Mesenchymal stem cell (in vitro differentiated cells and primary cell): ENCODE measurements around the gene KRTAP10-2.

Experiments used
- DNase-seq: peaks from one replicate; pipeline ENCODE4 v3.0.0-alpha.2; 2013
- H2AFZ ChIP-seq: one replicate; pipeline ENCODE4 v1.6.1; 2013; ENCODE audit warnings: low read depth, mild to moderate bottlenecking, control low read depth, inconsistent platforms, low read length, moderate library complexity
- H2AK5ac ChIP-seq: 2 replicates; pipeline ENCODE4 v1.6.1; 2013; ENCODE audit warnings: low read length, moderate library complexity, mild to moderate bottlenecking, inconsistent platforms; ENCODE audit not compliant: severe bottlenecking
- H2BK120ac ChIP-seq: one replicate; pipeline ENCODE4 v1.6.1; 2013; ENCODE audit warnings: low read depth, mild to moderate bottlenecking, inconsistent platforms, low read length, moderate library complexity
- H2BK12ac ChIP-seq, 2 experiments: one replicate each; pipeline ENCODE4 v1.6.1; 2013; ENCODE audit warnings: inconsistent platforms in 2 of 2, low read length in 2 of 2, mild to moderate bottlenecking in 2 of 2, moderate library complexity in 2 of 2, control low read depth in 1 of 2
- H2BK15ac ChIP-seq: one replicate; pipeline ENCODE4 v1.6.1; 2013; ENCODE audit warnings: mild to moderate bottlenecking, low read depth, inconsistent platforms; ENCODE audit not compliant: poor library complexity, severe bottlenecking
- H2BK5ac ChIP-seq: 2 replicates; pipeline ENCODE4 v1.6.1; 2013; ENCODE audit warnings: low read depth, mild to moderate bottlenecking, low read length, control low read depth, inconsistent platforms; ENCODE audit not compliant: poor library complexity, severe bottlenecking
- H3K14ac ChIP-seq, 2 experiments: one replicate each; pipeline ENCODE4 v1.6.1; 2013; ENCODE audit warnings: inconsistent platforms in 2 of 2, low read length in 2 of 2, control low read depth in 1 of 2, mild to moderate bottlenecking in 1 of 2, moderate library complexity in 1 of 2
- H3K18ac ChIP-seq, 2 experiments: one replicate each; pipeline ENCODE4 v1.6.1; 2013; ENCODE audit warnings: inconsistent platforms in 2 of 2, low read length in 2 of 2, control low read depth in 1 of 2, low read depth in 1 of 2, mild to moderate bottlenecking in 1 of 2
- H3K23ac ChIP-seq, 2 experiments: one replicate each; pipeline ENCODE4 v1.6.1; 2013; ENCODE audit warnings: inconsistent platforms in 2 of 2, low read length in 2 of 2, mild to moderate bottlenecking in 2 of 2, moderate library complexity in 2 of 2, control low read depth in 1 of 2
- H3K27ac ChIP-seq: 2 replicates; pipeline ENCODE4 v1.5.1; 2013; ENCODE audit warnings: mild to moderate bottlenecking, moderate library complexity, low read length, control low read depth, inconsistent platforms; ENCODE audit not compliant: poor library complexity, severe bottlenecking
- H3K27me3 ChIP-seq, 2 experiments: 2 replicates each; pipeline versions ENCODE4 v1.6.1 to v1.7.0; 2013; ENCODE audit warnings: low read length in 2 of 2, mild to moderate bottlenecking in 2 of 2, moderate library complexity in 2 of 2, control low read depth in 1 of 2, inconsistent platforms in 1 of 2; ENCODE audit not compliant: control insufficient read depth in 1 of 2, insufficient read depth in 1 of 2
- H3K36me3 ChIP-seq, 2 experiments: 2 replicates each; pipeline versions ENCODE4 v1.6.1 to v1.7.0; 2013; ENCODE audit warnings: low read length in 2 of 2, control low read depth in 1 of 2, inconsistent platforms in 1 of 2, low read depth in 1 of 2, mild to moderate bottlenecking in 1 of 2; ENCODE audit not compliant: insufficient read depth in 2 of 2, control insufficient read depth in 1 of 2
- H3K4ac ChIP-seq, 2 experiments: one replicate each; pipeline ENCODE4 v1.6.1; 2013; ENCODE audit warnings: inconsistent platforms in 2 of 2, low read length in 2 of 2, mild to moderate bottlenecking in 2 of 2, moderate library complexity in 2 of 2, control low read depth in 1 of 2, low read depth in 1 of 2
- H3K4me1 ChIP-seq: 2 replicates; pipeline ENCODE4 v1.6.1; 2013; ENCODE audit warnings: low read depth, low read length, control low read depth; ENCODE audit not compliant: control insufficient read depth, insufficient read depth
- H3K4me2 ChIP-seq: 2 replicates; pipeline ENCODE4 v1.6.1; 2013; ENCODE audit warnings: low read length, mild to moderate bottlenecking, inconsistent platforms; ENCODE audit not compliant: poor library complexity, severe bottlenecking
- H3K4me3 ChIP-seq, 2 experiments: 2 replicates each; pipeline versions ENCODE4 v1.5.1 to v1.7.0; 2013; ENCODE audit warnings: low read length in 2 of 2, mild to moderate bottlenecking in 2 of 2, control low read depth in 1 of 2, low read depth in 1 of 2; ENCODE audit not compliant: insufficient read depth in 1 of 2
- H3K79me1 ChIP-seq: replicated peaks from 2 replicates; pipeline ENCODE4 v1.6.1; 2013; ENCODE audit warnings: mild to moderate bottlenecking, control low read depth, low read length, inconsistent platforms; ENCODE audit not compliant: poor library complexity, severe bottlenecking
- H3K9ac ChIP-seq: 2 replicates; pipeline ENCODE4 v1.7.0; 2013; ENCODE audit warnings: mild to moderate bottlenecking, low read length, moderate library complexity
- H3K9me3 ChIP-seq: 2 replicates; pipeline ENCODE4 v1.7.0; 2013; ENCODE audit warnings: mild to moderate bottlenecking, low read length; ENCODE audit not compliant: control insufficient read depth
- H4K8ac ChIP-seq: one replicate; pipeline ENCODE4 v1.6.1; 2013; ENCODE audit warnings: inconsistent platforms, mild to moderate bottlenecking, low read length, moderate library complexity
- H4K91ac ChIP-seq: one replicate; pipeline ENCODE4 v1.6.1; 2013; ENCODE audit warnings: mild to moderate bottlenecking, low read length, inconsistent platforms
- WGBS: methylation state at CpG from one replicate; pipeline ENCODE4 v1.1.7; 2013; ENCODE audit warnings: mixed read lengths; 5-methylcytosine and 5-hydroxymethylcytosine counted together

The KRTAP10-2 gene

GRCh38 chr21:44599264-44600029 is 48.1 kb upstream of the KRTAP10-2 start:
- H4K91ac ChIP-seq: no peak overlapping the region
- H3K4me3 ChIP-seq: no peak overlapping the region
- H3K18ac ChIP-seq: no peak overlapping the region
- H3K27me3 ChIP-seq: peaks cover 5 to 32% of the 10 kb centered on the region in 2 experiments
- H3K14ac ChIP-seq: no peak overlapping the region
- H2AFZ ChIP-seq: no peak overlapping the region
- H2BK120ac ChIP-seq: no peak overlapping the region
- no peaks in the 10 kb centered on the region for H3K36me3 ChIP-seq
- H4K8ac ChIP-seq: no peak overlapping the region
- no peaks in the 10 kb centered on the region for H3K79me1 ChIP-seq
- no peak overlapping the region for H3K4me2 ChIP-seq
- H3K27ac ChIP-seq: no peak overlapping the region
- H3K9me3 ChIP-seq: peaks cover 3% of the 10 kb centered on the region
- no peak overlapping the region for H2BK15ac ChIP-seq
- H2BK12ac ChIP-seq: no peak overlapping the region
- WGBS: 92% methylated on average over 8 of the region's 8 CpGs
- H2AK5ac ChIP-seq: no peak overlapping the region
- no peak overlapping the region for H3K4ac ChIP-seq
- H3K4me1 ChIP-seq: no peaks in the 10 kb centered on the region
- no peak for DNase-seq
- no peak overlapping the region for H2BK5ac ChIP-seq
- no peak overlapping the region for H3K9ac ChIP-seq
- no peak overlapping the region for H3K23ac ChIP-seq

DNA sequence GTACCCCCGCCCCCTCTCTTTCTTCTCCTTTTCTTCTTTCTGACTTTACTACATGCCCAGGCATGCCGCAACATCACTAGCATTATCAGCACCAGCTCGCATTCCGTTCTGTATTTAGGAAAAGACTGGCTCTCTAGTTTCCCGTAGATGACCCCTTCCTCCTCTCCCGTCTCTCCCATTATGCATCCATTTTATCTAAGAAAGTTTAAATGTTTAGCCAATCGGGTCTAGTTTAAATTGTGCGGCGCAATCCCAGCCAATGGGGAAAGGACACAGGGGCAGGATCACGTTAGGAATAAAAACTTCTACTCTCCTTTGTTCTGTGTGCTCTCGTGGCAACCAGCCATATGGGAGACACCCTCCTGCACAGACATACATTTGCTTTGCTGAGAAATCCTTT is 46.8 kb upstream of the KRTAP10-2 start:
- Histone ChIP-seq H3K4me2 (no peak overlapping the region), H2BK120ac (no peak overlapping the region), H4K91ac (no peak overlapping the region), H3K23ac (no peak overlapping the region), H3K18ac (no peak overlapping the region), H3K27ac (no peak overlapping the region), H3K14ac (no peak overlapping the region), H3K36me3 (no peaks in the 10 kb centered on the region), H3K4me3 (no peak overlapping the region), H3K79me1 (no peaks in the 10 kb centered on the region), H2BK15ac (no peak overlapping the region), H2AFZ (no peak overlapping the region), H4K8ac (no peak overlapping the region), H3K4me1 (no peaks in the 10 kb centered on the region), H3K27me3 (peaks cover 19 to 44% of the 10 kb centered on the region in 2 experiments), H3K9me3 (peaks cover 3% of the 10 kb centered on the region), H2BK5ac (no peak overlapping the region), H3K9ac (no peak overlapping the region), H2BK12ac (no peak overlapping the region), H2AK5ac (no peak overlapping the region), H3K4ac (no peak overlapping the region)
- no peak for DNase-seq
- 63% methylated on average over 11 of the region's 11 CpGs for WGBS

DNA sequence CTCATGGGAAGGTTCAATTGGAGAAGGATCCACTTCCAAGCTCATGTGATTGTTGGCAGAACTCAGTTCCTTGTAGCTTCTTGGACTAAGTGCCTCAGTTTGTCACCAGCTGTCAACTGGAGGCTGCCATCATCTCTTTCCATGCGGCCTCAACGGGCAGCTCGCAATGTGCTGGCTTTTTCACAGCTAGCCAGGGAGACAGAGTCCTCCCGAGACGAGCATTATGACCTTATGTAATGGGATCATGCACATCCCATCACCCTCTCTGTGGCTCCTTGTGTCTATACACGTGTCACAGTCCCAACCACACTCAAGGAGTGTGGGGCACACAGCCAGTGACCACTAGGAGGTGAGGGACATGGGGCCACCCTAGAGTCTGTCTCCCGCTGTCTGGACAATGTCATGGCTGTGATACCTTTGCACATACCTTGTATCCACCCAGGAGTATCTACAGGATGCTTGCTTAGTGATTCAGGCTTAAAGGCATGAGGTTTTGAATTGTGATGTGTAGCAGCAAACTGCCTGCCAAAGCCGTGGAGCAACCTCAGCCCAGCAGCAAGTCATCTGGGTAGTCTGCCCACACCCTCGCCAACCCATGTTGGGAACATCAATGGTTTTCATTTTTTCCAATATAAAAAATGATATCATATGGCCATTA is 44.9 kb upstream of the KRTAP10-2 start:
- Histone ChIP-seq H3K4ac (no peak overlapping the region), H3K4me3 (no peak overlapping the region), H2AFZ (no peak overlapping the region), H3K9me3 (peaks cover 3% of the 10 kb centered on the region), H2BK15ac (no peak overlapping the region), H3K36me3 (no peaks in the 10 kb centered on the region), H3K9ac (no peak overlapping the region), H4K91ac (no peak overlapping the region), H2AK5ac (no peak overlapping the region), H2BK120ac (no peak overlapping the region), H4K8ac (no peak overlapping the region), H2BK12ac (no peak overlapping the region), H3K79me1 (no peaks in the 10 kb centered on the region), H3K4me1 (no peaks in the 10 kb centered on the region), H3K27me3 (peaks cover 28 to 47% of the 10 kb centered on the region in 2 experiments), H3K23ac (no peak overlapping the region), H3K18ac (no peak overlapping the region), H2BK5ac (no peak overlapping the region), H3K14ac (no peak overlapping the region), H3K4me2 (no peak overlapping the region), H3K27ac (no peak overlapping the region)
- WGBS: 79% methylated on average over 8 of the region's 9 CpGs
- DNase-seq: no peak

GRCh38 chr21:44595524-44595923 is 44.2 kb upstream of the KRTAP10-2 start:
- Histone ChIP-seq H3K4me3 (no peak overlapping the region), H2BK120ac (no peak overlapping the region), H3K4ac (no peak overlapping the region), H4K91ac (no peak overlapping the region), H3K36me3 (no peaks in the 10 kb centered on the region), H3K18ac (no peak overlapping the region), H3K23ac (no peak overlapping the region), H2BK12ac (no peak overlapping the region), H2AK5ac (no peak overlapping the region), H2AFZ (no peak overlapping the region), H3K4me2 (no peak overlapping the region), H4K8ac (no peak overlapping the region), H2BK15ac (no peak overlapping the region), H3K4me1 (no peaks in the 10 kb centered on the region), H3K14ac (no peak overlapping the region), H2BK5ac (no peak overlapping the region), H3K79me1 (no peaks in the 10 kb centered on the region), H3K27me3 (peaks cover 33 to 47% of the 10 kb centered on the region in 2 experiments), H3K9me3 (peaks cover 3% of the 10 kb centered on the region), H3K27ac (no peak overlapping the region), H3K9ac (no peak overlapping the region)
- WGBS: 77% methylated on average over 4 of the region's 6 CpGs
- no peak for DNase-seq
